NCI-H526 treated with DMSO at 0.1 percent for 48 hours (cell line): ENCODE results near the gene SLC25A24.
"Not testable (repeated sequence)": the region's sequence is repeated elsewhere in the genome, so short reads cannot be mapped to it uniquely, and the experiment has no call there.

Source experiments
- DNase-seq: peaks from one replicate; lab custom pipeline; 2025; lab: John Stamatoyannopoulos, UW

Gene SLC25A24

GRCh38 chr1:108199781-108200686 is at the start of gene SLC25A24:
SLC25A24 (minus strand) TSS chr1:108200343; CDS start chr1:108200138, 205 bp downstream.
- peak; percentile 74 for DNase-seq

DNA sequence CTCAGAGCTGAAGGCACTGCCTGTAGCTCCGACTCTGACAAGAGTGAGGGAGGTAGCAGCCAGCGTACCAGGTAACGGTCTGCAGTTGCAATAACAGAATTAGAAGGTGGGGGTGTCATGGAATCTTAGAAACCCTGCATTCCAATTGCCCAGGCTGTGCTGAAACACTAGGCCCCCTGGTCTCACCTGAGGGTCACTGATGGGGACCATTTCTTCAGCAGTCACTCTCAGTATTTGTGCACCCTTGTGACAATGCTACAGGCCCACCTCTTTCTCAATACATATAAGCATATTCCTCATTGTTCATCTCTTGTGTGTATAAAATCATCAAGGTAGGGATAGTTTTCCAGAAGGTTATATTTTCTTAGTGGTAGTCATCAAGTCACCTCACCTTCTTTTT is 43.8 kb upstream of the SLC25A24 start, which contains the start of gene NBPF4:
Gene NBPF4, minus strand, starts transcription at position 101 of the 400 bp plus-strand sequence. CDS start 315 bp downstream, outside the sequence.
- DNase-seq, result not testable (repeated sequence)

GRCh38 chr1:108239426-108239825 is 39.3 kb upstream of the SLC25A24 start:
- DNase-seq, result not testable (repeated sequence)

- DNase-seq, result not testable (repeated sequence)
These were observed 35.2 kb upstream of the SLC25A24 start for GRCh38 chr1:108235308-108235707.

- DNase-seq, result not testable (repeated sequence)
These were observed 32.0 kb upstream of the SLC25A24 start for GRCh38 chr1:108232183-108232582.

- DNase-seq, result not testable (repeated sequence)
These were observed 29.8 kb upstream of the SLC25A24 start for GRCh38 chr1:108229976-108230375.

- DNase-seq, result not testable (repeated sequence)
These were observed 27.6 kb upstream of the SLC25A24 start for GRCh38 chr1:108227772-108228171.

DNA sequence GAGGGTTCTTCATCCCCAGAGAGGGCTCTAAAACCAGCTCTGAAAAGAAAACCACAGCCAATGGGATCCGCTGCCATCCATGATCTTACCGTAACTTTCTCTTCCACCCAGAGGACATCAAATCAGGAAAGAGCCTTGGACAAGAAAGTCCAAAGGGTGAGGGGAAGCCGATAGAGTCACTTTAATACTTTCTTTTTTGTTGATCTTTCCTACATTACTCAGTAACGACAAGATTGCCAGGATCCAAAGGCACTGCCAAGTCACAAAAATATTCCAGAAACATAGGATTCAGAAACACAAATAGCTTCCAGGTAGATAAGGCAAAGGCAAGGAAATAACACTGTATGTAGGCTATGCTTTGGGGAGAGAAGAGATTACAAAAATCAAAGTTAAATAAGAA is 26.7 kb upstream of the SLC25A24 start:
- DNase-seq, result not testable (repeated sequence)

- not testable (repeated sequence) for DNase-seq
These were observed 23.1 kb upstream of the SLC25A24 start for GRCh38 chr1:108223226-108223625.

- DNase-seq, result not testable (repeated sequence)
These were observed 17.5 kb upstream of the SLC25A24 start for GRCh38 chr1:108217515-108218174.

DNA sequence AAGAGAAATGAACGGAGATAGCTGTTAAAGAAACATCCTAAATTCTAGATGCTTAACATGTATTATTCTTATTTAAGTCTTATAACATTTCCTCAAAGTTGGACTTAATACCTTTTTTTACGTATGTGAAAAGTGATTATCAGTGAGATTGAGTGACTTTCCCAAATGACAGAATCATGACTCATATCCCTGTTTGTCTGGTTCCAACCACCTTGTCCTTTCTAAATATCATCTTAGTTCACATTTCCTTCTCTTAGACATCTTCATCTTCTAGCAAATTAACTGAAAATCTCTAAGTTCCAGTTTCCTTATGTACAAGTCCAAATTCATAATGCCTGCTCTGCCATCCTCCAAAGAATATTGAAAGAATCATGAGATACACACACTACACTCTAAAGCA is 16.9 kb upstream of the SLC25A24 start:
- DNase-seq, result not testable (repeated sequence)

DNA sequence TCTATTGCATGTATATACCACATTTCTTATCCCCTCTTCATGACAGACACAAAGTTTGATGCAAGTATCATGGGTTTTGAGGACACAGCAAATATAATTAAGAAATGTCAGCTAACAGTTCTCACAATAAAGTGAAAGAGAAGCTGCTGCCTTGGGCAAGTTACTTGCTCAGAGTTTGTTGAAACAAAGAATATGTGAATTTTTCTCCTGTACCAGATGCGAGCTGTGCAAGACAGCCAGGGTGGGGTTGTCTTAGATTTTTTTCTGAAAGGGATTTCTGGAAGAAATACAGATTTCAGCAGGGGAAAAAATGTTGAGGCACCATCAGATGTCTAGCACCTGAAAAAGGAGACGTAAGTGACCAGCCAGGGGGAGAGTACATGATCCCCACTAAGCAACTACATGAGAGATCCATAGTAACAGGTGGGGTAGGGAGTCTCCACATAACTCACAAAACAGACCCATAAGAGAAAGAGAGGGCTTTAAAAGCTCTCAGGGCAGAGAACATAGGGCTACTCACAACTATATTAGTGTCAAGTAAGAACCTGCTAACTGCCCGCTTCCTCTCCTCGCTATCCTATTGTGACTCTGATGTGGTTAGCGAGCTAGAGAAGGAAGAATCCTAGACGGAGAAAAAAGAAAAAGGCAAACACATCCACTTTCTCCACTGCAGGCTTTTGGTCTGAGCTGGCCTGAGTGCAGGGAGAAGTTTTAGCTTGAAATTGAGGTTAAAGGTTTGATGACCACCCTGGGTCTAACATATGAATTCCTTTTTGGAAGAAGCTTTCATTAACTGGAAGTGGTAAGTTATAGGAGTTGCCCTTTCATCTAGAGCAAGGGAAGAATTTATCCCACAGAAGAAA is 16.1 kb upstream of the SLC25A24 start:
- not testable (repeated sequence) for DNase-seq

DNA sequence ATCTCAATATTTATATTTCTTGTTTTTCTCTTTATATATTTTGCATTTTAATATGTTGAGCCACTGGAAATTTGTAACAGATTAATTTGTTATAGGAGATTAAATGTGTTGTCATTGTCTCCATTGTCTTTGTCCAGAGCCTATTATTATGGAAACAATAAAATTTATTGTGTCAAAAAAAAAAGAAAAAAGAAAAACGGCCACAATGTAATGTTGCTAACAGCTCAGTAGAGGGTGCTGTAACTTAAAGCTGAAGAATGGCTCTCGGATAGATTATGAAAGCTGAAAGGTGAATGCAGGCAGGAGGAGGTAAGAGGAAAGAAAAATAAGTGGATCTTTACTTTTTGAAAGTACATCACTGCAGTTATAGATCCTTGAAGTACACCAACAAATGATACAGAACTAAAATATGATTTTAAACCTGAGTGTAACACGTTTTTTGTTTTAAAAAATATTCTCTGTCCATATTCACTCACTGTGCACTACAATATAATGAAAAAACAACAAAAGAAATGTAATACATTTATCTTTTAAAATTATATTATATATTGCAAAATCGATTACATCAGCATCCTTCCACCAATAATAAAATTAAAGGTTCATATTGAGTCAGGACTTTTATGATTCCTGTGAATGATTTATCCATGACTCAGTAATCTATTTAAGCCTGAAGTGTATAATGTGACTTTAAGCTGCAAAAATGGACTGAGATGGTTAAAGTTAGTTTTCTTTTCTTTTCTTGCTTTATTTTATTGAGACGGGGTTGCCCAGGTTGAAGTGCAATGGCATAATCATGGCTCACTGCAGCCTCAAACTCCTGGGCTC is 14.7 kb upstream of the SLC25A24 start:
- DNase-seq, result peak; percentile 12

DNA sequence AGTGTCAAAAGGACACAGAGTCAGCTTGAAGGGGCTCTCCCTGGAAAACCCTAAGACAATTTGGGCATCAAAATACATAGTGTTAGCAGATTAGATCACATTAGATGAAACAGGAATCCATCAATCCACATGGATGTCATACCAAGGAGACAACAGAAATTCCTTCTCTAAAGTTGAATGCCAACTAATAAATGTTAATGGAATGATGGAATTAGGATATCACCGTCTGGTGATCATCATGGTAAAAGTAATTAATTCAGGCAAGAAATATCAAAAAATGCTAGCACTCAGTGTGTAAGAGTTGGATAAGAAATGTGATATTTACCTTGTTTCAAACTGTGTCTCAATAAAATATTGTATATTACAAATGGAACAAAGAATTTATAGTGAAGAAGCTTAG is 10.9 kb upstream of the SLC25A24 start:
- DNase-seq, result no peak

- no peak for DNase-seq
These were observed 9.4 kb upstream of the SLC25A24 start for GRCh38 chr1:108209456-108210108.

DNA sequence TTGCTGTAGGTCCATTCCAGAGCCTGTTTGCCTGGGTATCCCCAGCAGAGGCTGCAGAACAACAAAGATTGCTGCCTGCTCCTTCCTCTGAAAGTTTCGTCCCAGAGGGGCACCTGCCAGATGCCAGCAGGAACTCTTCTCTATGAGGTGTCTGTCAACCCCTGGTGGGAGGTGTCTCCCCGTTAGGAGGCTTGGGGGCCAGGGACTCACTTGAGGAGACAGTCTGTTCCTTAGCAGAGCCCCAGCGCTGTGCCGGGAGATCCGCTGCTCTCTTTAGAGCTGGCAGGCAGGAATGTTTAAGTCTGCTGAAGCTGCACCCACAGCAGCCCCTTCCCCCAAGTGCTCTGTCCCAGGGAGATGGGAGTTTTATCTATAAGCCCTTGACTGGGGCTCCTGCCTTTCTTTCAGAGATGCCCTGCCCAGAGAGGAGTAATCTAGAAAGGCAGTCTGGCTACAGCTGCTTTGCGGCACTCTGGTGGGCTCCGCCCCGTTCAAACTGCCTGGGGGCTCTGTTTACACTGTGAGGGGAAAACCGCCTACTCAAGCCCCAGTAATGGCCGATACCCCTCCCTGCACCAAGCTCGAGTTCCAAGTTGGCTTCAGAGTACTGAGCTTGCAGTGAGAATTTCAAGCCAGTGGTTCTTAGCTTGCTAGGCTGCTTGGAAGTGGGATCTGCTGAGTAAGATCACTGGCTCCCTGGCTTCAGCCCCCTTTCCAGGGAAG is 8.7 kb upstream of the SLC25A24 start:
- no peak for DNase-seq

GRCh38 chr1:108203582-108203981 is 3.4 kb upstream of the SLC25A24 start:
- not testable (repeated sequence) for DNase-seq

- no peak for DNase-seq
These were observed 1.5 kb upstream of the SLC25A24 start for GRCh38 chr1:108201687-108202086.

DNA sequence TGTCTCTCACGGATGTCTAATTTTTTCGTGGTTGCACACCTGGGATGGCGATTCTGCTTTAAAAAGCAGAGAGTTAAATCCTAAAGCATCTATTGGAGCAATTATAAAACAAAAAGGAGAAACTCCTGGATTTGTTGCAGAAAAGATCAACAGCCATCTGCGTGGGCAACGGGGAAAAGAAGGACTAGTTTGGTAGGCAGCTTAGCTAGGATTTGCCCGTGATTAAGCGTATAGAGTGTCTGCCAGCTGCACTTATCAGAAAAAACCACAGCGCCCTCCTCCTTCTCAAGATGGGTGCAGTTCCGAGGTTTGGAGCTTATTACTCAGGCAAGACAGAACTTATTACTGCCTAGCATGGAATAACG is 526 bp upstream of the SLC25A24 start:
- peak; percentile 75 for DNase-seq

DNA sequence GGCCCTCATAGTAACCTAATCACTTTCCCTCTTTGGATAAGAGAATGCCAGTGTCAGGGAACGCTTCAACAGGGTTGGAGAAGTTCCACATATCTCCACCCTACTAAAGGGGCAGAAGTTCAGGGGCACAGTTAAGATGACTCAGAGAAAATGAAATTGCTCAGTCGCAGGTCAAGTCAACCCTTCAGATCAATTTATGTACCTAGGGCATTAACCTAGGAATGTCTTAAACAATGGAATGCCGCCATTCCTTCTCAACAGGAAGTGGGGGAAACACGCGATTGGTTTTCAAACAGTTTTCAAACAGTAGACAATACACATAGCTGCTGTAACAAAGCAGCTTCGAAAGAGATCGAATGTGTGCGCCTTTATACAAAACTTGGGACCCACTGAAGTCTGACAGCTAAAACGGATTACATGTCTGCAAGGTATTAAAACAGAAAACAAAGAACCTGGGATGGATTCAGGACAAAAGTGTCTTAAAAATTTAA is 897 bp downstream of the SLC25A24 start:
- DNase-seq, result peak; percentile 54
